H9 (cell line): ENCODE measurements around the gene RBSN. TPM values are rescaled to one million over a fixed set of nuclear protein-coding genes. Genes with fewer than 3 reads are reported as not detected.

Experiments used
- DNase-seq: peaks from one replicate; pipeline ENCODE4 v3.0.0-alpha.2; 2017
- H2AFZ ChIP-seq: one replicate; pipeline ENCODE4 v1.6.1; 2013; ENCODE audit warnings: mild to moderate bottlenecking, low read length, control low read depth, moderate library complexity
- H2AK5ac ChIP-seq: 2 replicates; pipeline ENCODE4 v1.6.1; 2013; ENCODE audit warnings: low read length, control low read depth, mixed read lengths; ENCODE audit not compliant: insufficient read length
- H2BK120ac ChIP-seq: one replicate; pipeline ENCODE4 v1.6.1; 2013; ENCODE audit warnings: low read depth, mild to moderate bottlenecking, low read length, control low read depth, inconsistent platforms; ENCODE audit not compliant: poor library complexity, severe bottlenecking
- H2BK12ac ChIP-seq: 2 replicates; pipeline ENCODE4 v1.6.1; 2013; ENCODE audit warnings: low read length, control low read depth, mixed read lengths, low read depth; ENCODE audit not compliant: insufficient read length
- H2BK15ac ChIP-seq: 2 replicates; pipeline ENCODE4 v1.6.1; 2013; ENCODE audit warnings: low read depth, low read length, control low read depth
- H2BK20ac ChIP-seq: one replicate; pipeline ENCODE4 v1.6.1; 2013; ENCODE audit warnings: low read depth, mild to moderate bottlenecking, low read length, control low read depth, inconsistent platforms; ENCODE audit not compliant: poor library complexity, severe bottlenecking
- H2BK5ac ChIP-seq: 2 replicates; pipeline ENCODE4 v1.6.1; 2013; ENCODE audit warnings: low read length, control low read depth, mixed read lengths; ENCODE audit not compliant: insufficient read length
- H3K14ac ChIP-seq: 2 replicates; pipeline ENCODE4 v1.6.1; 2013; ENCODE audit warnings: low read length, control low read depth; ENCODE audit not compliant: insufficient read depth
- H3K18ac ChIP-seq: 2 replicates; pipeline ENCODE4 v1.6.1; 2013; ENCODE audit warnings: low read depth, mild to moderate bottlenecking, mixed read lengths, low read length, control low read depth; ENCODE audit not compliant: insufficient read length
- H3K23ac ChIP-seq: 2 replicates; pipeline ENCODE4 v1.6.1; 2013; ENCODE audit warnings: low read length, control low read depth, mixed read lengths, low read depth; ENCODE audit not compliant: insufficient read length
- H3K23me2 ChIP-seq: 2 replicates; pipeline ENCODE4 v1.6.1; 2013; ENCODE audit warnings: low read depth, mild to moderate bottlenecking, mixed read lengths, low read length, control low read depth; ENCODE audit not compliant: insufficient read length, poor library complexity, severe bottlenecking
- H3K27ac ChIP-seq: 2 replicates; pipeline ENCODE4 v1.5.1; 2013; ENCODE audit warnings: low read length, control low read depth, mixed read lengths, low read depth; ENCODE audit not compliant: insufficient read length
- H3K27me3 ChIP-seq: 2 replicates; pipeline ENCODE4 v1.6.1; 2013; ENCODE audit warnings: low read length, control low read depth, inconsistent platforms; ENCODE audit not compliant: insufficient read depth
- H3K4ac ChIP-seq: 2 replicates; pipeline ENCODE4 v1.6.1; 2013; ENCODE audit warnings: low read depth, mild to moderate bottlenecking, control low read depth, inconsistent platforms, low read length, moderate library complexity
- H3K4me1 ChIP-seq: 2 replicates; pipeline ENCODE4 v1.6.1; 2013; ENCODE audit warnings: low read length, control low read depth, inconsistent platforms; ENCODE audit not compliant: insufficient read depth
- H3K4me2 ChIP-seq: 2 replicates; pipeline ENCODE4 v1.6.1; 2013; ENCODE audit warnings: low read length, control low read depth, mixed read lengths; ENCODE audit not compliant: insufficient read length, insufficient read depth
- H3K56ac ChIP-seq: 2 replicates; pipeline ENCODE4 v1.6.1; 2013; ENCODE audit warnings: low read depth, mild to moderate bottlenecking, mixed read lengths, low read length, control low read depth; ENCODE audit not compliant: insufficient read length
- H3K79me1 ChIP-seq: 2 replicates; pipeline ENCODE4 v1.6.1; 2013; ENCODE audit warnings: low read depth, mild to moderate bottlenecking, moderate library complexity, low read length, control low read depth, inconsistent platforms; ENCODE audit not compliant: insufficient read depth, poor library complexity, severe bottlenecking
- H3K79me2 ChIP-seq: 2 replicates; pipeline ENCODE4 v1.6.1; 2013; ENCODE audit warnings: low read length, control low read depth, inconsistent platforms; ENCODE audit not compliant: insufficient read depth
- H3K9ac ChIP-seq: 2 replicates; pipeline ENCODE4 v1.6.1; 2013; ENCODE audit warnings: low read length, control low read depth, mixed read lengths; ENCODE audit not compliant: insufficient read length; ENCODE audit errors: extremely low read depth
- H3K9me3 ChIP-seq: one replicate; pipeline ENCODE4 v1.6.1; 2013; ENCODE audit warnings: low read depth, low read length, inconsistent platforms; ENCODE audit not compliant: control insufficient read depth
- H3T11ph ChIP-seq: one replicate; pipeline ENCODE4 v1.6.1; 2013; ENCODE audit warnings: mild to moderate bottlenecking, low read length, control low read depth, inconsistent platforms
- H4K20me1 ChIP-seq: one replicate; pipeline ENCODE4 v1.6.1; 2013; ENCODE audit not compliant: control insufficient read depth, insufficient read length, insufficient read depth
- H4K5ac ChIP-seq: 2 replicates; pipeline ENCODE4 v1.6.1; 2013; ENCODE audit warnings: low read depth, mild to moderate bottlenecking, mixed read lengths, low read length, control low read depth; ENCODE audit not compliant: insufficient read length
- H4K8ac ChIP-seq: replicated peaks from 2 replicates; pipeline ENCODE4 v1.6.1; 2013; ENCODE audit warnings: low read length, control low read depth, mixed read lengths, low read depth; ENCODE audit not compliant: insufficient read length
- H4K91ac ChIP-seq: 2 replicates; pipeline ENCODE4 v1.6.1; 2013; ENCODE audit warnings: low read depth, mild to moderate bottlenecking, moderate library complexity, mixed read lengths, low read length, control low read depth; ENCODE audit not compliant: insufficient read length
- H3K27ac Mint-ChIP-seq, 3 experiments: 2 replicates in 2 of 3; 3 replicates in 1 of 3; pipeline ENCODE4 v1.8.0; 2020 to 2021; ENCODE audit warnings: mixed read lengths in 3 of 3, mild to moderate bottlenecking in 1 of 3, moderate library complexity in 1 of 3
- H3K27me3 Mint-ChIP-seq: 2 replicates; pipeline ENCODE4 v1.8.0; 2021; ENCODE audit warnings: low read depth, mild to moderate bottlenecking, moderate library complexity, mixed read lengths
- H3K36me3 Mint-ChIP-seq, 3 experiments: 2 replicates in 2 of 3; 3 replicates in 1 of 3; pipeline ENCODE4 v1.8.0; 2020 to 2021; ENCODE audit warnings: low read depth in 3 of 3, mixed read lengths in 3 of 3; ENCODE audit not compliant: insufficient read depth in 1 of 3
- H3K4me1 Mint-ChIP-seq, 2 experiments: 2 replicates each; pipeline ENCODE4 v1.8.0; 2020; ENCODE audit warnings: mixed read lengths in 2 of 2
- H3K4me3 Mint-ChIP-seq, 2 experiments: 2 replicates in 1 of 2; 3 replicates in 1 of 2; pipeline ENCODE4 v1.8.0; 2020 to 2021; ENCODE audit warnings: mild to moderate bottlenecking in 2 of 2, mixed read lengths in 2 of 2, moderate library complexity in 1 of 2
- H3K9me3 Mint-ChIP-seq, 2 experiments: 2 replicates in 1 of 2; 3 replicates in 1 of 2; pipeline ENCODE4 v1.8.0; 2020; ENCODE audit warnings: mild to moderate bottlenecking in 2 of 2, mixed read lengths in 2 of 2, moderate library complexity in 1 of 2
- WGBS: extraction: QIAGEN DNeasy Blood & Tissue Kit; methylation state at CpG from one replicate; pipeline ENCODE4 v1.1.7; 2013; ENCODE audit warnings: missing lambda C conversion rate, low lambda C conversion rate, mixed read lengths; ENCODE audit not compliant: insufficient read length; ENCODE audit errors: extremely low coverage; 5-methylcytosine and 5-hydroxymethylcytosine counted together
- total RNA-seq: library from RNA; stranded (reverse); gene quantifications from 2 replicates; pipeline ENCODE4 v1.2.1, GENCODE V29; 2021
- TF ChIP-seq, protein P1 (sequence below): fragments of 200-600 bp; sonication (generic); conservative IDR thresholded peaks from 3 replicates; pipeline ENCODE4 v1.8.0; 2021; ENCODE audit warnings: antibody characterized with exemption, mild to moderate bottlenecking

The RBSN gene
- total RNA-seq, 1 experiment from 2014 or later, result 16.0 TPM

DNA sequence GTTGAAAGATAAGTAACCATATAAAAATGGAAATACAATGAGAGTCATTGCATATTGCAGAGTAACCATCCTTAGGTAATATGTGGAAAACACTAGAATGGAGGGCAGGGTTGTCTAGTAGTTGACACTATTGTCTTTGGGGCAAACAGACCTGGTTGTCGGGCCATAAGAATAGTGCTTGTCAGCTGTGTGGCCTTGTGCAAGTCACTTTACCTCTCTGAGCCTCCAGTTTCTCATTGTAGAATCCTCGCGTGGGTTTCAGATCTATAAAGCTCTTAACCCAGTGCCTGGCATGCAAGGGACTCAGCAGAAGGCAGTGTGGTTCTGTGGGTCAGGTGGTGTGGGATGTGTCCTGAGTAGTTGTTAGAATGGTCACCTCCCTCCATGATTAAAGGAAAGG lies 65.8 kb downstream of the RBSN start:
- Histone ChIP-seq H4K91ac (no peak overlapping the region), H3K4me2 (no peak overlapping the region), H3K27me3 (no peaks in the 10 kb centered on the region), H3T11ph (no peak overlapping the region), H3K79me2 (no peaks in the 10 kb centered on the region), H3K4ac (no peak overlapping the region), H2AFZ (no peak overlapping the region), H3K9ac (no peak overlapping the region), H3K27ac (no peak overlapping the region), H3K23me2 (no peaks in the 10 kb centered on the region), H3K4me1 (no peaks in the 10 kb centered on the region), H2BK120ac (no peak overlapping the region), H2BK12ac (no peak overlapping the region), H3K79me1 (no peaks in the 10 kb centered on the region), H2BK15ac (no peak overlapping the region), H4K5ac (no peak overlapping the region), H2BK20ac (no peak overlapping the region), H3K18ac (no peak overlapping the region), H3K9me3 (no peaks in the 10 kb centered on the region), H3K23ac (no peak overlapping the region), H4K20me1 (no peaks in the 10 kb centered on the region), H3K14ac (no peak overlapping the region), H2BK5ac (no peak overlapping the region), H4K8ac (no peak overlapping the region), H2AK5ac (no peak overlapping the region), H3K56ac (no peak overlapping the region)
- no peak for DNase-seq
- WGBS, result no CpG with 5 or more reads among the region's 3 CpGs
- no peaks in the 10 kb centered on the region for H3K4me1 Mint-ChIP-seq
- H3K27me3 Mint-ChIP-seq, result no peaks in the 10 kb centered on the region
- peaks cover 28 to 89% (median 83%) of the 10 kb centered on the region in 3 experiments; a peak in 6 of 7 replicates for H3K36me3 Mint-ChIP-seq
- H3K4me3 Mint-ChIP-seq, result no peak overlapping the region
- H3K9me3 Mint-ChIP-seq, result no peaks in the 10 kb centered on the region
- TF ChIP-seq, protein P1, sequence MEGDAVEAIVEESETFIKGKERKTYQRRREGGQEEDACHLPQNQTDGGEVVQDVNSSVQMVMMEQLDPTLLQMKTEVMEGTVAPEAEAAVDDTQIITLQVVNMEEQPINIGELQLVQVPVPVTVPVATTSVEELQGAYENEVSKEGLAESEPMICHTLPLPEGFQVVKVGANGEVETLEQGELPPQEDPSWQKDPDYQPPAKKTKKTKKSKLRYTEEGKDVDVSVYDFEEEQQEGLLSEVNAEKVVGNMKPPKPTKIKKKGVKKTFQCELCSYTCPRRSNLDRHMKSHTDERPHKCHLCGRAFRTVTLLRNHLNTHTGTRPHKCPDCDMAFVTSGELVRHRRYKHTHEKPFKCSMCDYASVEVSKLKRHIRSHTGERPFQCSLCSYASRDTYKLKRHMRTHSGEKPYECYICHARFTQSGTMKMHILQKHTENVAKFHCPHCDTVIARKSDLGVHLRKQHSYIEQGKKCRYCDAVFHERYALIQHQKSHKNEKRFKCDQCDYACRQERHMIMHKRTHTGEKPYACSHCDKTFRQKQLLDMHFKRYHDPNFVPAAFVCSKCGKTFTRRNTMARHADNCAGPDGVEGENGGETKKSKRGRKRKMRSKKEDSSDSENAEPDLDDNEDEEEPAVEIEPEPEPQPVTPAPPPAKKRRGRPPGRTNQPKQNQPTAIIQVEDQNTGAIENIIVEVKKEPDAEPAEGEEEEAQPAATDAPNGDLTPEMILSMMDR, result no peak
- H3K27ac Mint-ChIP-seq, result no peak overlapping the region; a peak in 1 of 7 replicates
